IMR-90 (cell line): Measurements from ENCODE around the gene CDKN2D. TPM values are rescaled to one million over a fixed set of nuclear protein-coding genes. Genes with fewer than 3 reads are reported as not detected.

Experiments
- ATAC-seq: fragments of 200-7000 bp; cut with Tn5 transposase; 2 replicates; pipeline ENCODE4 v1.9.1; 2020; ENCODE audit warnings: low read depth, mild to moderate bottlenecking, moderate library complexity
- BruUV-seq: library from RNA; stranded (reverse); fragments of 400-500 nt; replicated peaks from 2 replicates; lab custom pipeline; 2021; lab: Mats Ljungman, UMichigan
- CTCF ChIA-PET: fragments of 300-600 bp; formaldehyde crosslinking; extraction: SDS; loops from one replicate; lab custom pipeline; 2021; ENCODE audit warnings: antibody characterized with exemption; lab: Yijun Ruan, JAX
- POLR2A ChIA-PET: fragments of 300-600 bp; sonication (Branson Sonifier 250); formaldehyde crosslinking; loops from one replicate; lab custom pipeline; 2022; ENCODE audit warnings: antibody characterized with exemption; ENCODE audit not compliant: unreplicated experiment; lab: Charles Lee
- DNase-seq: peaks from one replicate; pipeline ENCODE4 v3.0.0; 2013
- H2AFZ ChIP-seq: replicated peaks from 2 replicates; pipeline ENCODE3; 2013; ENCODE audit warnings: low read length, mild to moderate bottlenecking; ENCODE audit not compliant: poor library complexity
- H2AK5ac ChIP-seq: 2 replicates; pipeline ENCODE4 v1.6.1; 2013; ENCODE audit warnings: low read depth, low read length, inconsistent platforms
- H2AK9ac ChIP-seq: replicated peaks from 2 replicates; pipeline ENCODE3; 2013; ENCODE audit warnings: mild to moderate bottlenecking, low read depth, low read length, moderate library complexity; ENCODE audit not compliant: poor library complexity
- H2BK120ac ChIP-seq: 2 replicates; pipeline ENCODE4 v1.6.1; 2013; ENCODE audit warnings: low read depth, low read length, inconsistent platforms
- H2BK15ac ChIP-seq: 3 replicates; pipeline ENCODE4 v1.6.1; 2013; ENCODE audit warnings: low read depth, low read length, inconsistent platforms
- H2BK20ac ChIP-seq: 2 replicates; pipeline ENCODE4 v1.6.1; 2013; ENCODE audit warnings: low read depth, mild to moderate bottlenecking, inconsistent platforms, low read length, moderate library complexity
- H2BK5ac ChIP-seq: 2 replicates; pipeline ENCODE4 v1.6.1; 2013; ENCODE audit warnings: mild to moderate bottlenecking, low read depth, low read length, inconsistent platforms; ENCODE audit not compliant: poor library complexity, severe bottlenecking
- H3K14ac ChIP-seq: replicated peaks from 2 replicates; pipeline ENCODE4 v1.6.1; 2013; ENCODE audit warnings: low read depth, low read length, inconsistent platforms
- H3K18ac ChIP-seq: 2 replicates; pipeline ENCODE4 v1.6.1; 2013; ENCODE audit warnings: low read depth, low read length, control low read depth
- H3K23ac ChIP-seq: 2 replicates; pipeline ENCODE4 v1.6.1; 2013; ENCODE audit warnings: low read depth, low read length, inconsistent platforms
- H3K27ac ChIP-seq: 2 replicates; pipeline ENCODE4 v1.5.1; 2013; ENCODE audit warnings: mild to moderate bottlenecking, control low read depth, low read length; ENCODE audit not compliant: insufficient read depth
- H3K27me3 ChIP-seq: 2 replicates; pipeline ENCODE4 v1.6.1; 2013; ENCODE audit warnings: low read length; ENCODE audit not compliant: control insufficient read depth, insufficient read depth
- H3K36me3 ChIP-seq: 2 replicates; pipeline ENCODE4 v1.6.1; 2013; ENCODE audit warnings: low read length, mixed read lengths; ENCODE audit not compliant: control insufficient read depth, insufficient read depth
- H3K4ac ChIP-seq: 2 replicates; pipeline ENCODE4 v1.6.1; 2013; ENCODE audit warnings: low read depth, low read length, inconsistent platforms
- H3K4me1 ChIP-seq: 2 replicates; pipeline ENCODE4 v1.6.1; 2013; ENCODE audit warnings: low read length, mixed read lengths; ENCODE audit not compliant: control insufficient read depth, insufficient read depth
- H3K4me2 ChIP-seq: 2 replicates; pipeline ENCODE4 v1.6.1; 2013; ENCODE audit warnings: low read depth, mild to moderate bottlenecking, control low read depth, low read length, moderate library complexity
- H3K4me3 ChIP-seq: 2 replicates; pipeline ENCODE4 v1.5.1; 2013; ENCODE audit warnings: low read depth, mild to moderate bottlenecking, control low read depth, low read length, moderate library complexity; ENCODE audit not compliant: insufficient read depth
- H3K56ac ChIP-seq: 2 replicates; pipeline ENCODE4 v1.6.1; 2013; ENCODE audit warnings: low read length, inconsistent platforms; ENCODE audit not compliant: insufficient read depth; ENCODE audit errors: extremely low read depth
- H3K79me1 ChIP-seq, 2 experiments: 2 replicates each; pipeline ENCODE4 v1.6.1; 2013; ENCODE audit warnings: low read length in 2 of 2, inconsistent platforms in 1 of 2, low read depth in 1 of 2
- H3K9ac ChIP-seq: 2 replicates; pipeline ENCODE4 v1.6.1; 2013; ENCODE audit warnings: low read depth, low read length, control low read depth
- H3K9me1 ChIP-seq: 2 replicates; pipeline ENCODE4 v1.6.1; 2013; ENCODE audit warnings: low read length, inconsistent platforms; ENCODE audit not compliant: insufficient read depth
- H3K9me3 ChIP-seq: 2 replicates; pipeline ENCODE4 v1.6.1; 2013; ENCODE audit warnings: low read length; ENCODE audit not compliant: control insufficient read depth, insufficient read depth
- H4K20me1 ChIP-seq: 2 replicates; pipeline ENCODE4 v1.6.1; 2013; ENCODE audit warnings: low read length, inconsistent platforms; ENCODE audit not compliant: insufficient read depth
- H4K5ac ChIP-seq: 2 replicates; pipeline ENCODE4 v1.6.1; 2013; ENCODE audit warnings: mild to moderate bottlenecking, low read depth, low read length, control low read depth
- H4K8ac ChIP-seq, 2 experiments: 2 replicates each; pipeline ENCODE4 v1.6.1; 2013; ENCODE audit warnings: low read depth in 2 of 2, low read length in 2 of 2, control low read depth in 1 of 2, inconsistent platforms in 1 of 2
- H4K91ac ChIP-seq: 2 replicates; pipeline ENCODE4 v1.6.1; 2013; ENCODE audit warnings: low read depth, low read length, inconsistent platforms; ENCODE audit not compliant: insufficient read depth
- BHLHE40 ChIP-seq: fragments of 150-350 bp; IDR thresholded peaks from 2 replicates; pipeline ENCODE4 v1.6.1; 2016; ENCODE audit warnings: mild to moderate bottlenecking, low read depth, low read length
- CEBPB ChIP-seq: IDR thresholded peaks from 2 replicates; pipeline ENCODE4 v1.6.1; 2012; ENCODE audit warnings: low read depth, low read length, improper control_type of control experiment
- CHD1 ChIP-seq: IDR thresholded peaks from 2 replicates; pipeline ENCODE4 v1.6.1; 2012; ENCODE audit warnings: low read depth, low read length, improper control_type of control experiment
- ELK1 ChIP-seq: fragments of 150-350 bp; IDR thresholded peaks from 2 replicates; pipeline ENCODE4 v1.6.1; 2016; ENCODE audit warnings: low read depth, mild to moderate bottlenecking, low read length, moderate library complexity, borderline replicate concordance
- MAZ ChIP-seq: IDR thresholded peaks from 2 replicates; pipeline ENCODE4 v1.6.1; 2012; ENCODE audit warnings: low read depth, mild to moderate bottlenecking, low read length, improper control_type of control experiment, moderate library complexity, borderline replicate concordance
- MXI1 ChIP-seq: IDR thresholded peaks from 2 replicates; pipeline ENCODE4 v1.6.1; 2012; ENCODE audit warnings: low read depth, mild to moderate bottlenecking, low read length, moderate library complexity, borderline replicate concordance
- POLR2A ChIP-seq: IDR thresholded peaks from 2 replicates; pipeline ENCODE4 v1.6.1; 2012; ENCODE audit warnings: mild to moderate bottlenecking, low read depth, low read length
- RFX5 ChIP-seq: IDR thresholded peaks from 2 replicates; pipeline ENCODE4 v1.8.0; 2012; ENCODE audit warnings: low read depth, mild to moderate bottlenecking, low read length, moderate library complexity
- SMC3 ChIP-seq: fragments of 150-350 bp; IDR thresholded peaks from 2 replicates; pipeline ENCODE4 v1.6.1; 2016; ENCODE audit warnings: low read depth, mild to moderate bottlenecking, antibody characterized with exemption, low read length, moderate library complexity
- USF2 ChIP-seq: fragments of 150-350 bp; IDR thresholded peaks from 2 replicates; pipeline ENCODE4 v1.6.1; 2017; ENCODE audit warnings: mild to moderate bottlenecking, antibody characterized with exemption, low read length, low read depth
- WGBS, 2 experiments: methylation state at CpG; one replicate each; pipeline versions ENCODE4 v1.1.5 to v1.1.7; 2013; ENCODE audit warnings: missing lambda C conversion rate in 2 of 2; ENCODE audit not compliant: insufficient read length in 1 of 2; ENCODE audit errors: extremely low coverage in 2 of 2; 5-methylcytosine and 5-hydroxymethylcytosine counted together
- dilution Hi-C: fragments of 300-500 bp; cut with HindIII; formaldehyde crosslinking; loops from one replicate; pipeline ENCODE4 v1.14.3; 2018; ENCODE audit warnings: low sequenced_read_pairs; ENCODE audit not compliant: unreplicated experiment
- in situ Hi-C: fragments of 300-500 bp; cut with MboI; formaldehyde crosslinking; loops from 3 replicates; pipeline ENCODE4 v1.14.3; 2019; ENCODE audit warnings: low sequenced_read_pairs, inconsistent platforms, mixed read lengths
- intact Hi-C: fragments of 100-400 bp; cut with micrococcal nuclease; formaldehyde crosslinking; loops from 2 replicates; pipeline ENCODE4 v1.10.0; 2022
- polyA plus RNA-seq, 3 experiments: library from polyadenylated mRNA; depleted of rRNA; stranded (reverse); fragments of >200 nt; gene quantifications; 2 replicates each; pipeline ENCODE4 v1.2.3, GENCODE V29; 2012; ENCODE audit warnings: low replicate concordance in 1 of 3
- total RNA-seq: library from RNA; depleted of rRNA; stranded (reverse); fragments of >200 nt; gene quantifications from 2 replicates; pipeline ENCODE4 v1.2.3, GENCODE V29; 2012

Gene CDKN2D
- total and polyA plus RNA-seq, 2 of the 4 experiments (the other 2 are of a cell fraction): 3.6 to 8.5 TPM

GRCh38 chr19:10611907-10612306 is 43.1 kb upstream of the CDKN2D start:
- no peak overlapping the region for H4K8ac ChIP-seq
- DNase-seq: no peak
- no peak for TF ChIP-seq CHD1
- TF ChIP-seq MXI1: no peak
- TF ChIP-seq POLR2A: no peak
- TF ChIP-seq MAZ: no peak
- no peak for TF ChIP-seq ELK1
- no peak for TF ChIP-seq SMC3
- no peak for TF ChIP-seq BHLHE40
- no peak for TF ChIP-seq USF2
- no peak for TF ChIP-seq RFX5
- no peak for TF ChIP-seq CEBPB
- H3K23ac ChIP-seq: peak overlapping the region; percentile 66; the same call in 1 of the 2 replicates
- no peak overlapping the region for H4K5ac ChIP-seq
- no peak overlapping the region for H2AFZ ChIP-seq
- no peak overlapping the region for H2BK15ac ChIP-seq
- ChIA-PET CTCF (no interaction called here), POLR2A (interaction anchor here (0.7 kb wide), 1 partner anchor 10 kb away, joined by 3 read pairs; no protein-coding TSS in a partner anchor)
- peaks cover 3% of the 10 kb centered on the region; the same call in 1 of the 2 replicates for H4K20me1 ChIP-seq
- H2BK120ac ChIP-seq: no peak overlapping the region
- in situ Hi-C loops (no loop called here), dilution Hi-C loops (no loop called here), intact Hi-C loops (no loop called here)
- H3K9me3 ChIP-seq: no peaks in the 10 kb centered on the region
- no peak overlapping the region for H2BK20ac ChIP-seq
- H3K27ac ChIP-seq: no peak overlapping the region
- H2BK5ac ChIP-seq: no peak overlapping the region
- H2AK9ac ChIP-seq: no peak overlapping the region
- H2AK5ac ChIP-seq: no peak overlapping the region
- no peak overlapping the region for H4K91ac ChIP-seq
- no peak for ATAC-seq
- H3K14ac ChIP-seq: no peak overlapping the region
- no peak overlapping the region for H3K18ac ChIP-seq
- WGBS, 2 experiments: 100% methylated on average over 2 of the region's 5 CpGs; no CpG with 5 or more reads in 1 of the 2 experiments
- H3K36me3 ChIP-seq: no peaks in the 10 kb centered on the region; the same call in 1 of the 2 replicates
- H3K4me1 ChIP-seq: peaks cover 4% of the 10 kb centered on the region
- peaks cover 22 to 72% of the 10 kb centered on the region in 2 experiments for H3K79me1 ChIP-seq
- no TSS peak for BruUV-seq
- H3K4me3 ChIP-seq: no peak overlapping the region
- 0 out of 2 replicates have a peak, but pooled peaks cover 7% of the 10 kb centered on the region for H3K9me1 ChIP-seq
- no peak overlapping the region for H3K4ac ChIP-seq
- H3K56ac ChIP-seq: no peak overlapping the region
- H3K9ac ChIP-seq: no peak overlapping the region
- no peak overlapping the region for H3K4me2 ChIP-seq
- no peaks in the 10 kb centered on the region for H3K27me3 ChIP-seq
